HL-60 (cell line): ENCODE measurements around the gene FES.

ENCODE experiments used
- CTCF ChIP-seq: IDR thresholded peaks from one replicate; pipeline ENCODE4 v1.5.1; 2011; ENCODE audit warnings: low read length, control low read depth, inconsistent platforms; ENCODE audit not compliant: insufficient read depth
- GABPA ChIP-seq: IDR thresholded peaks from 2 replicates; pipeline ENCODE4 v1.6.1; 2012; ENCODE audit warnings: low read depth
- POLR2AphosphoS5 ChIP-seq: IDR thresholded peaks from 2 replicates; pipeline ENCODE4 v1.6.1; 2012; ENCODE audit warnings: low read depth

GRCh38 chr15:90907838-90908507 lies 23.7 kb downstream of the FES start:
- TF ChIP-seq POLR2AphosphoS5 = no peak
- no peak for TF ChIP-seq CTCF
- TF ChIP-seq GABPA = no peak
